ENCODE data around the gene ADSL.
A peak's percentile ranks its signal among the peaks of the same experiment; 100 is the strongest.
"Not testable (repeated sequence)": the region's sequence is repeated elsewhere in the genome, so short reads cannot be mapped to it uniquely, and the experiment has no call there.

Gene ADSL

GRCh38 chr22:40346185-40347118, at the start of gene ADSL:
Gene ADSL (plus strand): TSS chr22:40346500. CDS start chr22:40346559, 59 bp downstream.
- DNase-seq: peak; percentile 91

- DNase-seq: no peak
Measured at GRCh38 chr22:40300316-40300715, 46.0 kb upstream of the ADSL start.

- no peak for DNase-seq
Measured at GRCh38 chr22:40300884-40301672, 45.2 kb upstream of the ADSL start.

- DNase-seq: peak; percentile 52
Measured at GRCh38 chr22:40302149-40302548, 44.2 kb upstream of the ADSL start.

- DNase-seq: no peak
Measured at GRCh38 chr22:40305625-40306024, 40.7 kb upstream of the ADSL start.

- DNase-seq: no peak
Measured at GRCh38 chr22:40308999-40309573, 37.2 kb upstream of the ADSL start.

GRCh38 chr22:40309631-40310030, 36.7 kb upstream of the ADSL start:
- no peak for DNase-seq

GRCh38 chr22:40310081-40310767, 36.1 kb upstream of the ADSL start:
- DNase-seq: no peak

- no peak for DNase-seq
Measured at GRCh38 chr22:40310768-40311120, 35.6 kb upstream of the ADSL start.

- DNase-seq: not testable (repeated sequence)
Measured at GRCh38 chr22:40311646-40312045, 34.7 kb upstream of the ADSL start.

- no peak for DNase-seq
Measured at GRCh38 chr22:40312050-40312449, 34.2 kb upstream of the ADSL start.

GRCh38 chr22:40313007-40313406, 33.3 kb upstream of the ADSL start:
- DNase-seq: no peak

- no peak for DNase-seq
Measured at GRCh38 chr22:40314041-40314440, 32.3 kb upstream of the ADSL start.

GRCh38 chr22:40320687-40321086, 25.6 kb upstream of the ADSL start:
- no peak for DNase-seq

GRCh38 chr22:40322021-40322420, 24.3 kb upstream of the ADSL start:
- DNase-seq: no peak

GRCh38 chr22:40322818-40323447, 23.4 kb upstream of the ADSL start:
- no peak for DNase-seq

- DNase-seq: no peak
Measured at GRCh38 chr22:40323681-40324171, 22.6 kb upstream of the ADSL start.

GRCh38 chr22:40324468-40325305, 21.6 kb upstream of the ADSL start:
- DNase-seq: no peak

- DNase-seq: peak; percentile 76
Measured at GRCh38 chr22:40325315-40325714, 21.0 kb upstream of the ADSL start.

GRCh38 chr22:40326905-40327735, 19.2 kb upstream of the ADSL start:
- no peak for DNase-seq
